Mammary epithelial cell (primary cell): ENCODE measurements around the gene ABHD4.
A peak's percentile ranks its signal among the peaks of the same experiment; 100 is the strongest.

Source experiments
- EZH2 ChIP-seq: IDR thresholded peaks from 2 replicates; pipeline ENCODE4 v1.6.1; 2012; ENCODE audit warnings: low read length, inconsistent platforms, borderline replicate concordance
- TF ChIP-seq, protein P1 (sequence below), 2 donors: IDR thresholded peaks in 1 of 2; conservative IDR thresholded peaks in 1 of 2; 2 replicates each; pipeline ENCODE4 v1.5.1; 2011 to 2012; ENCODE audit warnings: inconsistent platforms in 2 of 2, low read length in 2 of 2, mild to moderate bottlenecking in 2 of 2, control low read depth in 1 of 2, low read depth in 1 of 2; ENCODE audit not compliant: insufficient read depth in 1 of 2; ENCODE audit errors: extremely low read depth in 1 of 2

DNA sequence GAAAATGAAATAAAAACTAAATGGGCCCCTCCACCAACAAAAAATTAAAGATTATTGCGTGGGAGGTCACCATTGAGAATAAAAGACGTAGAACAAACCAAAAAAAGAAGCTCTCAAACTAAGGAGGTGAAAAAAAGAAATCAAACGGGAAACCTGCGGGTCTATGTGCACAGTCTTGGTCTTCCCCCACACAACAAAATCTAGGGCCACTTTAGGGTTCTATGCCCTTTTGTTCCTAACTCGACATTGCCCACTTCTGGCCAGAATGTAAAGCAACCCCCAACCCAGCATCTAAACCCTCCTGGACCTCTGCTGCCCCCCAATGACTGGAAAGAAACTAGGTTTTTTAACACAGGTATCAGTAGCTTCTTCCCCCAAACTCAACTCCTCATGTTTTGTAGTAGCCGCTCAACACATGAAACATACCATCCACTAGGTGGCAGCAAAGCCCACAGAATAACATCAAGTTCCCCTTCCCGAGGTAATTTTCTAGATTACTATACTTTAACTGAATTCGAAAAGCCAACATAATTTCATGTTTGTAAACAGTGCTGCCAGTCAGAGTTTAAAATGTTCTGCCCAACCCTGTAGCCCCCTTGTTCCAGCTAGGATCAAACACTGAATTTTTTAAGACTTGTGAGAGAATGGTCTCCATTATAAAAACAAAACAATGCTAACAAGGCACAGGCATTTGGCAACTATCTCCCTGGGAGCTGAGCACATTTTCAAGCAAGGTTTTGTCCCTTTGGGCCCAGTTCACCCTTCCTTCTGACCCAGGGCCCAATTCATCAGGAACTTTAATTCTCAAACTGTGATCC is 27.8 kb upstream of the ABHD4 start:
- TF ChIP-seq, protein P1, sequence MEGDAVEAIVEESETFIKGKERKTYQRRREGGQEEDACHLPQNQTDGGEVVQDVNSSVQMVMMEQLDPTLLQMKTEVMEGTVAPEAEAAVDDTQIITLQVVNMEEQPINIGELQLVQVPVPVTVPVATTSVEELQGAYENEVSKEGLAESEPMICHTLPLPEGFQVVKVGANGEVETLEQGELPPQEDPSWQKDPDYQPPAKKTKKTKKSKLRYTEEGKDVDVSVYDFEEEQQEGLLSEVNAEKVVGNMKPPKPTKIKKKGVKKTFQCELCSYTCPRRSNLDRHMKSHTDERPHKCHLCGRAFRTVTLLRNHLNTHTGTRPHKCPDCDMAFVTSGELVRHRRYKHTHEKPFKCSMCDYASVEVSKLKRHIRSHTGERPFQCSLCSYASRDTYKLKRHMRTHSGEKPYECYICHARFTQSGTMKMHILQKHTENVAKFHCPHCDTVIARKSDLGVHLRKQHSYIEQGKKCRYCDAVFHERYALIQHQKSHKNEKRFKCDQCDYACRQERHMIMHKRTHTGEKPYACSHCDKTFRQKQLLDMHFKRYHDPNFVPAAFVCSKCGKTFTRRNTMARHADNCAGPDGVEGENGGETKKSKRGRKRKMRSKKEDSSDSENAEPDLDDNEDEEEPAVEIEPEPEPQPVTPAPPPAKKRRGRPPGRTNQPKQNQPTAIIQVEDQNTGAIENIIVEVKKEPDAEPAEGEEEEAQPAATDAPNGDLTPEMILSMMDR (conservative IDR thresholded peaks at IDR 0.05 in 1 of 2, IDR thresholded peaks at IDR 0.05 in 1 of 2; ENCODE audit: extremely low read depth in 1 of 2, insufficient read depth in 1 of 2, low read depth in 1 of 2, low read length in 2 of 2) = peak; percentile 52 to 67
- no peak for TF ChIP-seq EZH2
